ENCODE results near the gene MAFF.
"Not testable (repeated sequence)": the region's sequence is repeated elsewhere in the genome, so short reads cannot be mapped to it uniquely, and the experiment has no call there.

MAFF gene

GRCh38 chr22:38228326-38228872 lies 26.6 kb downstream of the MAFF start:
- DNase-seq, result no peak

GRCh38 chr22:38228873-38229740 lies 27.3 kb downstream of the MAFF start:
- no peak for DNase-seq

- DNase-seq, result peak; percentile 37 to 45
Measured at GRCh38 chr22:38230108-38230825, 28.5 kb downstream of the MAFF start.

- no peak for DNase-seq
Measured at GRCh38 chr22:38230916-38231315, 29.1 kb downstream of the MAFF start.

GRCh38 chr22:38232196-38232595 lies 30.4 kb downstream of the MAFF start:
- DNase-seq, result no peak

- no peak for DNase-seq
Measured at GRCh38 chr22:38233427-38233826, 31.6 kb downstream of the MAFF start.

GRCh38 chr22:38233856-38234255 lies 32.1 kb downstream of the MAFF start:
- not testable (repeated sequence) for DNase-seq

GRCh38 chr22:38235240-38235850 lies 33.6 kb downstream of the MAFF start:
- no peak for DNase-seq

- no peak for DNase-seq
Measured at GRCh38 chr22:38236786-38237185, 35.0 kb downstream of the MAFF start.

- DNase-seq, result no peak
Measured at GRCh38 chr22:38238519-38239071, 36.8 kb downstream of the MAFF start.

GRCh38 chr22:38239101-38239761 lies 37.4 kb downstream of the MAFF start:
- DNase-seq, result no peak

- DNase-seq, result no peak
Measured at GRCh38 chr22:38240734-38241252, 39.0 kb downstream of the MAFF start.

GRCh38 chr22:38243007-38243765 lies 41.4 kb downstream of the MAFF start:
- DNase-seq, result no peak

- no peak for DNase-seq
Measured at GRCh38 chr22:38244106-38244505, 42.3 kb downstream of the MAFF start.

- no peak for DNase-seq
Measured at GRCh38 chr22:38246046-38246658, 44.4 kb downstream of the MAFF start.

- no peak for DNase-seq
Measured at GRCh38 chr22:38246692-38247091, 44.9 kb downstream of the MAFF start.

- DNase-seq, result no peak
Measured at GRCh38 chr22:38247713-38248112, 45.9 kb downstream of the MAFF start.

- DNase-seq, result no peak
Measured at GRCh38 chr22:38248280-38248679, 46.5 kb downstream of the MAFF start.

GRCh38 chr22:38249301-38249700 lies 47.5 kb downstream of the MAFF start:
- no peak for DNase-seq

- DNase-seq, result no peak
Measured at GRCh38 chr22:38249803-38250642, 48.2 kb downstream of the MAFF start.
